Esophagus squamous epithelium (tissue), 5 donors: Measurements from ENCODE around the gene OBI1. TPM values are rescaled to one million over a fixed set of nuclear protein-coding genes. Genes with fewer than 3 reads are reported as not detected.
"Not testable (repeated sequence)": the region's sequence is repeated elsewhere in the genome, so short reads cannot be mapped to it uniquely, and the experiment has no call there.

Experiments used
- DNase-seq: peaks from one replicate; lab custom pipeline; 2025; lab: John Stamatoyannopoulos, UW
- H3K27ac ChIP-seq, 4 donors: fragments of 200-600 bp; sonication (generic); one replicate each; pipeline ENCODE4 v1.5.1; 2016 to 2019; ENCODE audit warnings: mild to moderate bottlenecking in 1 of 4
- H3K27me3 ChIP-seq, 4 donors: fragments of 200-600 bp; sonication (generic); 1 replicate in 3 of 4; 2 replicates in 1 of 4; pipeline versions ENCODE4 v1.5.1 to v1.6.0; 2017 to 2021; ENCODE audit warnings: antibody characterized with exemption in 1 of 4
- H3K36me3 ChIP-seq, 3 donors: fragments of 200-600 bp; sonication (generic); one replicate each; pipeline ENCODE4 v1.5.1; 2016 to 2019
- H3K4me1 ChIP-seq, 3 donors: fragments of 200-600 bp; sonication (generic); one replicate each; pipeline ENCODE4 v1.5.1; 2017 to 2019
- H3K4me3 ChIP-seq, 4 donors: fragments of 200-600 bp; sonication (generic); 1 replicate in 3 of 4; 2 replicates in 1 of 4; pipeline ENCODE4 v1.5.1; 2016 to 2019; ENCODE audit warnings: mild to moderate bottlenecking in 2 of 4, moderate library complexity in 1 of 4
- H3K9me3 ChIP-seq, 3 donors: fragments of 200-600 bp; sonication (generic); one replicate each; pipeline ENCODE4 v1.5.1; 2016 to 2019
- CTCF ChIP-seq, 6 experiments: fragments of 450-650 bp in 4 of 6; fragments of 200-600 bp in 2 of 6; sonication (generic) in 2 of 6; IDR thresholded peaks; one replicate each; pipeline ENCODE4 v1.5.1; 2016 to 2019; ENCODE audit warnings: antibody characterized with exemption in 6 of 6, mild to moderate bottlenecking in 4 of 6, moderate library complexity in 4 of 6
- POLR2A ChIP-seq, 4 donors: fragments of 450-650 bp; IDR thresholded peaks; one replicate each; pipeline ENCODE4 v1.6.1; 2017; ENCODE audit warnings: antibody characterized with exemption in 4 of 4, mild to moderate bottlenecking in 4 of 4, moderate library complexity in 3 of 4
- WGBS, 2 donors: methylation state at CpG; one replicate each; pipeline ENCODE4 v1.1.5; 2018; 5-methylcytosine and 5-hydroxymethylcytosine counted together
- intact Hi-C: fragments of 100-400 bp; cut with DNase I; formaldehyde crosslinking; loops from one replicate; pipeline ENCODE4 v1.15.0; 2022
- total RNA-seq, 4 donors: library from RNA; depleted of rRNA; stranded (reverse); fragments of >200 nt; gene quantifications; one replicate each; pipeline ENCODE4 v1.1.0, GENCODE V29; 2016
- donor health status: DM: yes; HTN: yes; CAD: no.

The OBI1 gene
- total RNA-seq, 4 donors from 2014 or later: 3.4 to 9.3 (median 7.0) TPM

GRCh38 chr13:78655906-78656305 is 3.0 kb downstream of the OBI1 start:
- H3K9me3 ChIP-seq: no peaks in the 10 kb centered on the region
- no peak overlapping the region for H3K27ac ChIP-seq
- H3K4me3 ChIP-seq: no peak overlapping the region
- no peak for DNase-seq
- H3K36me3 ChIP-seq: no peaks in the 10 kb centered on the region
- intact Hi-C loops: no loop called here
- H3K27me3 ChIP-seq: no peaks in the 10 kb centered on the region
- TF ChIP-seq POLR2A (IDR thresholded peaks at IDR 0.05) (no peak), CTCF (IDR thresholded peaks at IDR 0.05) (no peak)
- peaks cover 0 to 26% (median 6%) of the 10 kb centered on the region in 3 donors for H3K4me1 ChIP-seq

GRCh38 chr13:78655007-78655406 is 3.9 kb downstream of the OBI1 start:
- TF ChIP-seq POLR2A (IDR thresholded peaks at IDR 0.05): no peak
- no peak for TF ChIP-seq CTCF (IDR thresholded peaks at IDR 0.05)
- H3K27ac ChIP-seq: no peak overlapping the region
- H3K9me3 ChIP-seq: no peaks in the 10 kb centered on the region
- 95 to 97% methylated on average over 3 of the region's 3 CpGs for WGBS, 2 donors
- H3K36me3 ChIP-seq: no peaks in the 10 kb centered on the region
- DNase-seq: no peak
- peaks cover 0 to 23% (median 6%) of the 10 kb centered on the region in 3 donors for H3K4me1 ChIP-seq
- intact Hi-C loops: no loop called here
- H3K27me3 ChIP-seq: no peaks in the 10 kb centered on the region
- no peak overlapping the region for H3K4me3 ChIP-seq

GRCh38 chr13:78652651-78653050 is 6.3 kb downstream of the OBI1 start:
- Histone ChIP-seq H3K27me3 (no peaks in the 10 kb centered on the region), H3K4me1 (peaks cover 0 to 10% (median 4%) of the 10 kb centered on the region in 3 donors), H3K4me3 (no peak overlapping the region), H3K27ac (no peak overlapping the region), H3K9me3 (no peaks in the 10 kb centered on the region), H3K36me3 (no peaks in the 10 kb centered on the region)
- 100% methylated on average over 1 of the region's 1 CpG for WGBS, 2 donors
- TF ChIP-seq POLR2A (IDR thresholded peaks at IDR 0.05) (no peak), CTCF (IDR thresholded peaks at IDR 0.05) (no peak)
- intact Hi-C loops: no loop called here
- no peak for DNase-seq

- H3K27me3 ChIP-seq: no peaks in the 10 kb centered on the region
- H3K36me3 ChIP-seq: no peaks in the 10 kb centered on the region
- no peak for TF ChIP-seq CTCF (IDR thresholded peaks at IDR 0.05)
- no peak for TF ChIP-seq POLR2A (IDR thresholded peaks at IDR 0.05)
- H3K4me1 ChIP-seq: no peaks in the 10 kb centered on the region
- 89 to 92% methylated on average over 2 of the region's 2 CpGs for whole genome bisulfite sequencing, 2 donors
- H3K9me3 ChIP-seq: no peaks in the 10 kb centered on the region
- no peak for DNase-seq
- intact Hi-C loops: no loop called here
- no peak overlapping the region for H3K4me3 ChIP-seq
- H3K27ac ChIP-seq: no peak overlapping the region
Observed at GRCh38 chr13:78650717-78651083, 8.3 kb downstream of the OBI1 start.

- no peak for TF ChIP-seq POLR2A (IDR thresholded peaks at IDR 0.05)
- no peak for TF ChIP-seq CTCF (IDR thresholded peaks at IDR 0.05)
Observed at GRCh38 chr13:78649997-78650716, 8.8 kb downstream of the OBI1 start.

DNA sequence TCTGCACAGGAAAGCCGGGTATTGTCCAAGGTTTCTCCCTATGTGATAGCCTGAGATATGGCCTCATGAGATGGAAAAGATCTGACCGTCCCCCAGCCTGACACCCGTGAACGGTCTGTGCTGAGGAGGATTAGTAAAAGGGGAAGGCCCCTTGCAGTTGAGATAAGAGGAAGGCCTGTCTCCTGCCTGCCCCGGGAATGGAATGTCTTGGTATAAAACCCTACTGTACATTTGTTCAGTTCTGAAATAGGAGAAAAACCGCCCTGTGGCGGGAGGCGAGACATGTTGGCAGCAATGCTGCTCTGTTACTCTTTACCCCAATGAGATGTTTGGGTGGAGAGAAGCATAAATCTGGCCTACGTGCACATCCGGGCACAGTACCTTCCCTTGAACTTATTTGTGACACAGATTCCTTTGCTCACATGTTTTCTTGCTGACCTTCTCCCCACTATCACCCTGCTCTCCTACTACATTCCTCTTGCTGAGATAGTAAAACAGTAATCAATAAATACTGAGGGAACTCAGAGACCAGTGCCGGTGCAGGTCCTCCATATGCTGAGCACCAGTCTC is 11.8 kb downstream of the OBI1 start:
- 76 to 80% methylated on average over 9 to 11 of the region's 11 CpGs for WGBS, 2 donors
- H3K27ac ChIP-seq, H3K4me1 ChIP-seq, H3K4me3 ChIP-seq, H3K9me3 ChIP-seq, H3K27me3 ChIP-seq, DNase-seq, intact Hi-C loops: not testable (repeated sequence)
- peaks cover 0 to 22% (median 0%) of the 10 kb centered on the region in 3 donors for H3K36me3 ChIP-seq

More at GRCh38 chr13:78649997-78650716, 8.8 kb downstream of the OBI1 start:
- Histone ChIP-seq H3K27ac (no peak overlapping the region), H3K9me3 (no peaks in the 10 kb centered on the region), H3K4me1 (no peaks in the 10 kb centered on the region), H3K36me3 (no peaks in the 10 kb centered on the region), H3K4me3 (no peak overlapping the region), H3K27me3 (no peaks in the 10 kb centered on the region)
- 49 to 72% methylated on average over 3 of the region's 3 CpGs for WGBS, 2 donors
- intact Hi-C loops: no loop called here
- DNase-seq: no peak
